ENCODE data around the gene SLC26A8.
"Not testable (repeated sequence)": the region's sequence is repeated elsewhere in the genome, so short reads cannot be mapped to it uniquely, and the experiment has no call there.

- TF ChIP-seq, protein P1, sequence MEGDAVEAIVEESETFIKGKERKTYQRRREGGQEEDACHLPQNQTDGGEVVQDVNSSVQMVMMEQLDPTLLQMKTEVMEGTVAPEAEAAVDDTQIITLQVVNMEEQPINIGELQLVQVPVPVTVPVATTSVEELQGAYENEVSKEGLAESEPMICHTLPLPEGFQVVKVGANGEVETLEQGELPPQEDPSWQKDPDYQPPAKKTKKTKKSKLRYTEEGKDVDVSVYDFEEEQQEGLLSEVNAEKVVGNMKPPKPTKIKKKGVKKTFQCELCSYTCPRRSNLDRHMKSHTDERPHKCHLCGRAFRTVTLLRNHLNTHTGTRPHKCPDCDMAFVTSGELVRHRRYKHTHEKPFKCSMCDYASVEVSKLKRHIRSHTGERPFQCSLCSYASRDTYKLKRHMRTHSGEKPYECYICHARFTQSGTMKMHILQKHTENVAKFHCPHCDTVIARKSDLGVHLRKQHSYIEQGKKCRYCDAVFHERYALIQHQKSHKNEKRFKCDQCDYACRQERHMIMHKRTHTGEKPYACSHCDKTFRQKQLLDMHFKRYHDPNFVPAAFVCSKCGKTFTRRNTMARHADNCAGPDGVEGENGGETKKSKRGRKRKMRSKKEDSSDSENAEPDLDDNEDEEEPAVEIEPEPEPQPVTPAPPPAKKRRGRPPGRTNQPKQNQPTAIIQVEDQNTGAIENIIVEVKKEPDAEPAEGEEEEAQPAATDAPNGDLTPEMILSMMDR (conservative IDR thresholded peaks at IDR 0.05): not testable (repeated sequence)
- TF ChIP-seq ZFX (IDR thresholded peaks at IDR 0.05): not testable (repeated sequence)
Observed at GRCh38 chr6:36033144-36033543, 8.7 kb upstream of the SLC26A8 start.
